MCF 10A (cell line): ENCODE results near the gene FHL2. TPM values are rescaled to one million over a fixed set of nuclear protein-coding genes. Genes with fewer than 3 reads are reported as not detected.
"Not testable (repeated sequence)": the region's sequence is repeated elsewhere in the genome, so short reads cannot be mapped to it uniquely, and the experiment has no call there.

Experiments used
- BruUV-seq: library from RNA; stranded (reverse); fragments of 400-500 nt; replicated peaks from 2 replicates; lab custom pipeline; 2021; lab: Mats Ljungman, UMichigan
- CTCF ChIA-PET: fragments of 300-600 bp; sonication (Branson Sonifier 250); formaldehyde crosslinking; extraction: SDS; loops from one replicate; lab custom pipeline; 2021; ENCODE audit warnings: antibody characterized with exemption, inconsistent platforms; lab: Yijun Ruan, JAX
- POLR2A ChIA-PET: fragments of 300-600, 350-650 bp; sonication (Branson Sonifier 250); formaldehyde crosslinking; extraction: SDS; loops from one replicate; lab custom pipeline; 2020; ENCODE audit warnings: antibody characterized with exemption, inconsistent platforms; lab: Yijun Ruan, JAX
- DNase-seq: peaks from one replicate; pipeline ENCODE4 v3.0.0-alpha.2; 2018; ENCODE audit not compliant: unreplicated experiment
- H3K27ac Mint-ChIP-seq: one replicate; pipeline ENCODE4 v1.8.0; 2022; ENCODE audit warnings: mild to moderate bottlenecking, low read depth, mixed read lengths; ENCODE audit not compliant: unreplicated experiment
- H3K27me3 Mint-ChIP-seq: one replicate; pipeline ENCODE4 v1.8.0; 2022; ENCODE audit warnings: mixed read lengths; ENCODE audit not compliant: insufficient read depth, unreplicated experiment
- H3K36me3 Mint-ChIP-seq: one replicate; pipeline ENCODE4 v1.8.0; 2022; ENCODE audit warnings: mild to moderate bottlenecking, moderate library complexity, mixed read lengths; ENCODE audit not compliant: insufficient read depth, unreplicated experiment
- H3K4me1 Mint-ChIP-seq: one replicate; pipeline ENCODE4 v1.8.0; 2022; ENCODE audit warnings: mixed read lengths; ENCODE audit not compliant: insufficient read depth, unreplicated experiment
- H3K4me3 Mint-ChIP-seq: one replicate; pipeline ENCODE4 v1.8.0; 2022; ENCODE audit warnings: mild to moderate bottlenecking, moderate library complexity, mixed read lengths; ENCODE audit not compliant: unreplicated experiment
- H3K9me3 Mint-ChIP-seq: one replicate; pipeline ENCODE4 v1.8.0; 2022; ENCODE audit warnings: mixed read lengths; ENCODE audit not compliant: unreplicated experiment
- CTCF ChIP-seq: fragments of 200-600 bp; IDR thresholded peaks from one replicate; pipeline ENCODE4 v1.8.0; 2022; ENCODE audit warnings: antibody characterized with exemption, mild to moderate bottlenecking; ENCODE audit not compliant: unreplicated experiment
- intact Hi-C: fragments of 100-400 bp; cut with micrococcal nuclease; formaldehyde crosslinking; loops from 2 replicates; pipeline ENCODE4 v1.14.1; 2022
- total RNA-seq: library from RNA; stranded (reverse); gene quantifications from 2 replicates; pipeline ENCODE4 v1.2.3, GENCODE V29; 2022

Gene FHL2
- total RNA-seq, 1 experiment from 2014 or later, result 93.2 TPM

DNA sequence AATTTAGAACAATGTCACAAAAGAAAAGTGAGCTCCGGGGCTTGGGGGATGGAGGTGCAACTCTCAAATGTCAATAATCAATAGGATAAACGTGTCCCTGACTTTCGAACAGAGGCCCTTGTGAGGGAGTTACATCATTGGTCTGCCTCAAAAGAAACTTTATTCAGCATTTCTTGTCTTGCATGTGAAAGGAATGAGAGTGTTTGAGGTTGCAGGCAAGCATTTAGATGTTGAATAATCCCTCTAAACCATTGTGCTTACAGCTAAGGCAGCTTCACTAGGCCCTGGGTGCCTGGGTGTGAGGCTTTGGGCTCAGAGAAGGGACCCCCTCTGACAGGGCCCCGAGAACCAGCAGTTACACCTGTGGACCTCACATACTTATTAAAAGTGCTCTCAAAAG lies 28.6 kb upstream of the FHL2 start:
- POLR2A ChIA-PET, result interaction anchor here (1.7 kb wide), 1 partner anchor 17 kb away, joined by 5 read pairs; no protein-coding TSS in a partner anchor
- H3K27me3 Mint-ChIP-seq, result no peaks in the 10 kb centered on the region
- DNase-seq, result no peak
- no peak overlapping the region for H3K27ac Mint-ChIP-seq
- TF ChIP-seq CTCF, result no peak
- intact Hi-C loops, result no loop called here
- no peak overlapping the region for H3K4me3 Mint-ChIP-seq
- no peaks in the 10 kb centered on the region for H3K4me1 Mint-ChIP-seq
- H3K9me3 Mint-ChIP-seq, result no peaks in the 10 kb centered on the region
- no peaks in the 10 kb centered on the region for H3K36me3 Mint-ChIP-seq
- CTCF ChIA-PET, result no interaction called here
- no TSS peak for BruUV-seq

DNA sequence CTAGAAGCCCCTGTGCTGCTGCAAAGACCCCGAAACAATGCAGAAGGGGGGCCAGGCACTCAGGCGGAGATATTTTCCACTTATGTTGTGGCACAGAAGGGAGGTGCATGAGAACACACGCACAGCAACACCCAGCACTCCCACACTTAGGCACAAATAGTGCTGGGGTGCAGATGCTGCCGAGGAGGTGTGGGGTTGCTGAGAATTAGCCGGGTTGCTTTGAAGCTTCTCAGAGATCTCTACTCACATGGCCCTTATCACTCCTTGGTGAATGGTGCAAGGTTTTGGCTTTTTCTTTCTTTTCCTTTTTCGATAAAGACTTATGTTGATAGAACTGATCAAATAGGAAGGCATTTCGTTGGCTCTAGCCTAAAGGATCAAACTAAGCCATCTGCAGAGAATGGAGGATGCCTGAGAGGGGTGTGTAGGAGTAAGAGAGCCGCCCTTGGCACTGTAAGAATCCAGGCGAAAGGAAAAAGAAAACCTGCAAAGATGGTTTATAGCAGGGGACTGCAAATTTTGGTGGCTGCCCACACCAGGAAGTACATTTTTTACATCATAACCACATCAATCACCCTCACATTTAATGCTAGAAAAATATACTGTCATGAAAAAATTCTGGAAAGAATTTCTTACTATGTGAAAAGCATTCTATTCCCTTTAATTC lies 27.9 kb upstream of the FHL2 start:
- H3K36me3 Mint-ChIP-seq, result no peaks in the 10 kb centered on the region
- TF ChIP-seq CTCF, result no peak
- H3K27ac Mint-ChIP-seq, result no peak overlapping the region
- ChIA-PET POLR2A (interaction anchor here (1.7 kb wide), 1 partner anchor 17 kb away, joined by 5 read pairs; no protein-coding TSS in a partner anchor), CTCF (no interaction called here)
- no peaks in the 10 kb centered on the region for H3K9me3 Mint-ChIP-seq
- no peak overlapping the region for H3K4me3 Mint-ChIP-seq
- no peaks in the 10 kb centered on the region for H3K27me3 Mint-ChIP-seq
- H3K4me1 Mint-ChIP-seq, result no peaks in the 10 kb centered on the region
- DNase-seq, result no peak
- intact Hi-C loops, result no loop called here
- no TSS peak for BruUV-seq

GRCh38 chr2:105425936-105426625 lies 27.2 kb upstream of the FHL2 start:
- intact Hi-C loops, result no loop called here
- Mint-ChIP-seq H3K27me3 (no peaks in the 10 kb centered on the region), H3K4me3 (no peak overlapping the region), H3K27ac (no peak overlapping the region), H3K36me3 (no peaks in the 10 kb centered on the region), H3K4me1 (no peaks in the 10 kb centered on the region), H3K9me3 (no peaks in the 10 kb centered on the region)
- POLR2A ChIA-PET, result no interaction called here
- CTCF ChIA-PET, result no interaction called here
- no TSS peak for BruUV-seq
- no peak for DNase-seq
- no peak for TF ChIP-seq CTCF

DNA sequence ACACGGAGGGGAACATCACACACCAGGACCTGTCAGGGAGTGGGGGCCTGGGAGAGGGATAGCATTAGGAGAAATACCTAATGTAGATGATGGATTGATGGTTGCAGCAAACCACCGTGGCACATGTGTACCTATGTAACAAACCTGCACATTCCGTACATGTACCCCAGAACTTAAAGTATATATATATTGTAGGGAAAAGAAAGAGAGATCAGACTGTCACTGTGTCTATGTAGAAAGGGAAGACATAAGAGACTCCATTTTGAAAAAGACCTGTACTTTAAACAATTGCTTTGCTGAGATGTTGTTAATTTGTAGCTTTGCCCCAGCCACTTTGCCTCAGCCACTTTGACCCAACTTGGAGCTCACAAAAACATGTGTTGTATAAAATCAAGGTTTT lies 26.0 kb upstream of the FHL2 start:
- H3K27ac Mint-ChIP-seq, POLR2A ChIA-PET, BruUV-seq, DNase-seq, H3K36me3 Mint-ChIP-seq, CTCF ChIA-PET, H3K4me1 Mint-ChIP-seq, H3K27me3 Mint-ChIP-seq, H3K9me3 Mint-ChIP-seq, intact Hi-C loops, H3K4me3 Mint-ChIP-seq: not testable (repeated sequence)
